Activated CD8-positive, alpha-beta memory T cell treated with anti-CD3 and anti-CD28 coated beads, Interleukin-2, amount 10 ng/mL, durations not matched to agents 7 days and 5 days (primary cell): Measurements from ENCODE around the gene DOCK2. TPM values are rescaled to one million over a fixed set of nuclear protein-coding genes. Genes with fewer than 3 reads are reported as not detected.
"Not testable (repeated sequence)": the region's sequence is repeated elsewhere in the genome, so short reads cannot be mapped to it uniquely, and the experiment has no call there.

Source experiments
- ATAC-seq: fragments of 150-1000 bp; cut with Tn5 transposase; one replicate; pipeline ENCODE4 v1.10.0; 2021; ENCODE audit warnings: moderate library complexity
- CTCF ChIA-PET: fragments of 350-600 bp; sonication (Branson Sonifier 250); formaldehyde crosslinking; loops from one replicate; lab custom pipeline; 2021; ENCODE audit warnings: antibody characterized with exemption; lab: Charles Lee
- DNase-seq: peaks from one replicate; pipeline ENCODE4 v3.0.0-alpha.2; 2020
- H3K27ac Mint-ChIP-seq: one replicate; pipeline ENCODE4 v1.8.0; 2021; ENCODE audit warnings: mild to moderate bottlenecking, mixed read lengths
- H3K27me3 Mint-ChIP-seq: one replicate; pipeline ENCODE4 v1.8.0; 2021; ENCODE audit warnings: mixed read lengths
- H3K36me3 Mint-ChIP-seq: one replicate; pipeline ENCODE4 v1.8.0; 2021; ENCODE audit warnings: mild to moderate bottlenecking, mixed read lengths
- H3K4me1 Mint-ChIP-seq: one replicate; pipeline ENCODE4 v1.8.0; 2021; ENCODE audit warnings: mixed read lengths
- H3K4me3 Mint-ChIP-seq: one replicate; pipeline ENCODE4 v1.8.0; 2021; ENCODE audit warnings: mild to moderate bottlenecking, moderate library complexity, mixed read lengths
- H3K9me3 Mint-ChIP-seq: one replicate; pipeline ENCODE4 v1.8.0; 2022; ENCODE audit warnings: low read depth, mixed read lengths
- total RNA-seq, 2 experiments: library from RNA; stranded (reverse); gene quantifications; one replicate each; pipeline ENCODE4 v1.2.3, GENCODE V29; 2021

The DOCK2 gene
- total RNA-seq, 2 experiments from 2014 or later: 271 to 321 TPM

- Mint-ChIP-seq H3K4me1 (no peaks in the 10 kb centered on the region), H3K36me3 (peaks cover 59% of the 10 kb centered on the region), H3K9me3 (no peaks in the 10 kb centered on the region), H3K4me3 (no peak overlapping the region), H3K27me3 (no peaks in the 10 kb centered on the region), H3K27ac (no peak overlapping the region)
- CTCF ChIA-PET: interaction anchor here (0.8 kb wide), 1 partner anchor 16 kb away, joined by 3 read pairs; no protein-coding TSS in a partner anchor
- no peak for DNase-seq
- ATAC-seq: no peak
Observed at GRCh38 chr5:169762338-169763095, 125.4 kb downstream of the DOCK2 start.

- CTCF ChIA-PET: no interaction called here
- H3K27ac Mint-ChIP-seq: no peak overlapping the region
- no peaks in the 10 kb centered on the region for H3K4me1 Mint-ChIP-seq
- H3K27me3 Mint-ChIP-seq: no peaks in the 10 kb centered on the region
- no peak overlapping the region for H3K4me3 Mint-ChIP-seq
- peaks cover 60% of the 10 kb centered on the region for H3K36me3 Mint-ChIP-seq
- ATAC-seq (no peak), DNase-seq (no peak)
- H3K9me3 Mint-ChIP-seq: no peaks in the 10 kb centered on the region
Observed at GRCh38 chr5:169763376-169764017, 126.4 kb downstream of the DOCK2 start.

GRCh38 chr5:169764018-169764378, 126.9 kb downstream of the DOCK2 start:
- CTCF ChIA-PET: no interaction called here
- Mint-ChIP-seq H3K27ac (no peak overlapping the region), H3K4me3 (no peak overlapping the region), H3K4me1 (no peaks in the 10 kb centered on the region), H3K36me3 (peaks cover 60% of the 10 kb centered on the region), H3K9me3 (no peaks in the 10 kb centered on the region), H3K27me3 (no peaks in the 10 kb centered on the region)
- ATAC-seq: no peak
- no peak for DNase-seq

GRCh38 chr5:169765176-169765996, 128.3 kb downstream of the DOCK2 start:
- ATAC-seq: no peak
- CTCF ChIA-PET: no interaction called here
- H3K4me3 Mint-ChIP-seq: no peak overlapping the region
- no peaks in the 10 kb centered on the region for H3K27me3 Mint-ChIP-seq
- H3K27ac Mint-ChIP-seq: no peak overlapping the region
- DNase-seq: no peak
- H3K36me3 Mint-ChIP-seq: peaks cover 58% of the 10 kb centered on the region
- peaks cover 7% of the 10 kb centered on the region for H3K4me1 Mint-ChIP-seq
- H3K9me3 Mint-ChIP-seq: no peaks in the 10 kb centered on the region

GRCh38 chr5:169766943-169767342, 129.9 kb downstream of the DOCK2 start:
- H3K4me1 Mint-ChIP-seq, H3K27me3 Mint-ChIP-seq, H3K9me3 Mint-ChIP-seq, H3K4me3 Mint-ChIP-seq, DNase-seq, ATAC-seq, H3K27ac Mint-ChIP-seq, CTCF ChIA-PET: not testable (repeated sequence)
- peaks cover 58% of the 10 kb centered on the region for H3K36me3 Mint-ChIP-seq

GRCh38 chr5:169767938-169768337, 130.9 kb downstream of the DOCK2 start:
- Mint-ChIP-seq H3K36me3 (peaks cover 58% of the 10 kb centered on the region), H3K27ac (no peak overlapping the region)
- CTCF ChIA-PET: no interaction called here

GRCh38 chr5:169768416-169768815, 131.3 kb downstream of the DOCK2 start:
- Mint-ChIP-seq H3K4me3 (no peak overlapping the region), H3K27me3 (no peaks in the 10 kb centered on the region), H3K27ac (no peak overlapping the region), H3K36me3 (peaks cover 59% of the 10 kb centered on the region), H3K9me3 (no peaks in the 10 kb centered on the region), H3K4me1 (peaks cover 7% of the 10 kb centered on the region)
- DNase-seq (no peak), ATAC-seq (no peak)
- CTCF ChIA-PET: no interaction called here

More at GRCh38 chr5:169767938-169768337, 130.9 kb downstream of the DOCK2 start:
- H3K9me3 Mint-ChIP-seq: no peaks in the 10 kb centered on the region
- DNase-seq (no peak), ATAC-seq (no peak)
- no peak overlapping the region for H3K4me3 Mint-ChIP-seq
- H3K27me3 Mint-ChIP-seq: no peaks in the 10 kb centered on the region
- peaks cover 7% of the 10 kb centered on the region for H3K4me1 Mint-ChIP-seq

GRCh38 chr5:169770109-169770508, 133.0 kb downstream of the DOCK2 start:
- no peaks in the 10 kb centered on the region for H3K9me3 Mint-ChIP-seq
- no peak for DNase-seq
- H3K27ac Mint-ChIP-seq: no peak overlapping the region
- H3K27me3 Mint-ChIP-seq: no peaks in the 10 kb centered on the region
- peaks cover 7% of the 10 kb centered on the region for H3K4me1 Mint-ChIP-seq
- peaks cover 51% of the 10 kb centered on the region for H3K36me3 Mint-ChIP-seq
- no peak for ATAC-seq
- CTCF ChIA-PET: no interaction called here
- no peak overlapping the region for H3K4me3 Mint-ChIP-seq

GRCh38 chr5:169772256-169772655, 135.2 kb downstream of the DOCK2 start:
- CTCF ChIA-PET: no interaction called here
- ATAC-seq (no peak), DNase-seq (no peak)
- H3K36me3 Mint-ChIP-seq: peaks cover 41% of the 10 kb centered on the region
- H3K9me3 Mint-ChIP-seq: no peaks in the 10 kb centered on the region
- no peak overlapping the region for H3K27ac Mint-ChIP-seq
- H3K4me3 Mint-ChIP-seq: no peak overlapping the region
- H3K4me1 Mint-ChIP-seq: peaks cover 7% of the 10 kb centered on the region
- no peaks in the 10 kb centered on the region for H3K27me3 Mint-ChIP-seq

GRCh38 chr5:169772688-169773087, 135.6 kb downstream of the DOCK2 start:
- CTCF ChIA-PET: no interaction called here

GRCh38 chr5:169777159-169777558, 140.1 kb downstream of the DOCK2 start:
- DNase-seq: no peak
- CTCF ChIA-PET: no interaction called here
- peaks cover 29% of the 10 kb centered on the region for H3K36me3 Mint-ChIP-seq

More at GRCh38 chr5:169772688-169773087, 135.6 kb downstream of the DOCK2 start:
- H3K4me1 Mint-ChIP-seq: peaks cover 7% of the 10 kb centered on the region
- no peaks in the 10 kb centered on the region for H3K27me3 Mint-ChIP-seq
- H3K27ac Mint-ChIP-seq: no peak overlapping the region
- ATAC-seq: no peak
- H3K9me3 Mint-ChIP-seq: no peaks in the 10 kb centered on the region
- DNase-seq: no peak
- H3K36me3 Mint-ChIP-seq: peaks cover 40% of the 10 kb centered on the region
- H3K4me3 Mint-ChIP-seq: no peak overlapping the region

GRCh38 chr5:169778622-169779596, 141.8 kb downstream of the DOCK2 start:
- Mint-ChIP-seq H3K9me3 (no peaks in the 10 kb centered on the region), H3K27me3 (no peaks in the 10 kb centered on the region), H3K4me3 (no peak overlapping the region), H3K36me3 (peaks cover 20% of the 10 kb centered on the region), H3K27ac (peak overlapping the region; percentile 37), H3K4me1 (peaks cover 17% of the 10 kb centered on the region)
- DNase-seq: no peak
- no peak for ATAC-seq
- CTCF ChIA-PET: interaction anchor here (1.1 to 1.2 kb wide), 2 partner anchors 17 to 45 kb away, joined by 3 read pairs; no protein-coding TSS in a partner anchor

More at GRCh38 chr5:169777159-169777558, 140.1 kb downstream of the DOCK2 start:
- Mint-ChIP-seq H3K9me3 (no peaks in the 10 kb centered on the region), H3K4me1 (peaks cover 16% of the 10 kb centered on the region), H3K27me3 (no peaks in the 10 kb centered on the region), H3K4me3 (no peak overlapping the region), H3K27ac (no peak overlapping the region)
- no peak for ATAC-seq
